GM12875 (cell line): ENCODE results near the gene GPR152.

Source experiments
- H3K4me3 ChIP-seq: one replicate; pipeline ENCODE4 v1.5.1; 2011; ENCODE audit warnings: low read depth, low read length, control low read depth
- CTCF ChIP-seq: IDR thresholded peaks from 2 replicates; pipeline ENCODE4 v1.5.1; 2011; ENCODE audit warnings: low read depth, mild to moderate bottlenecking, control low read depth, inconsistent platforms, low read length, moderate library complexity, borderline replicate concordance; ENCODE audit not compliant: insufficient read depth

GPR152 gene

GRCh38 chr11:67416416-67417335 is 35.9 kb downstream of the GPR152 start:
- H3K4me3 ChIP-seq, result no peak overlapping the region

GRCh38 chr11:67415501-67416304 is 36.8 kb downstream of the GPR152 start, which contains the start of gene CARNS1:
Gene CARNS1, plus strand, starts transcription at chr11:67415678. Its CDS starts 522 bp downstream, at chr11:67416200.
- no peak within 1 kb of the TSS for H3K4me3 ChIP-seq
- TF ChIP-seq CTCF, result no peak

More at GRCh38 chr11:67416416-67417335, 35.9 kb downstream of the GPR152 start:
- no peak for TF ChIP-seq CTCF

- no peak overlapping the region for H3K4me3 ChIP-seq
- TF ChIP-seq CTCF, result no peak
Observed at GRCh38 chr11:67413266-67413849, 39.2 kb downstream of the GPR152 start.

- no peak overlapping the region for H3K4me3 ChIP-seq
- no peak for TF ChIP-seq CTCF
Observed at GRCh38 chr11:67412495-67413179, 39.9 kb downstream of the GPR152 start.

GRCh38 chr11:67411785-67412152 is 40.8 kb downstream of the GPR152 start:
- H3K4me3 ChIP-seq, result no peak overlapping the region
- no peak for TF ChIP-seq CTCF

GRCh38 chr11:67410984-67411784 is 41.3 kb downstream of the GPR152 start:
- H3K4me3 ChIP-seq, result no peak overlapping the region
- TF ChIP-seq CTCF, result no peak
